Activated T-helper 9 cell treated with anti-CD3 and anti-CD28 coated beads, Interleukin-2, amount 50 U/mL, for 16 hours (primary cell): ENCODE data around the gene MYO10.

Source experiments
- DNase-seq: peaks from one replicate; pipeline ENCODE4 v3.0.0-alpha.2; 2020; ENCODE audit warnings: low read depth

MYO10 gene

GRCh38 chr5:16916262-16916878, 19.7 kb downstream of the MYO10 start:
- DNase-seq = no peak

GRCh38 chr5:16914584-16914983, 21.5 kb downstream of the MYO10 start:
- no peak for DNase-seq

- DNase-seq = no peak
These were observed 22.0 kb downstream of the MYO10 start for GRCh38 chr5:16914108-16914435.

GRCh38 chr5:16913187-16914107, 22.6 kb downstream of the MYO10 start:
- no peak for DNase-seq

GRCh38 chr5:16912080-16912479, 24.0 kb downstream of the MYO10 start:
- DNase-seq = no peak

- DNase-seq = no peak
These were observed 26.6 kb downstream of the MYO10 start for GRCh38 chr5:16909464-16909863.

- DNase-seq = no peak
These were observed 28.8 kb downstream of the MYO10 start for GRCh38 chr5:16907270-16907669.

GRCh38 chr5:16906255-16906654, 29.8 kb downstream of the MYO10 start:
- DNase-seq = no peak

- no peak for DNase-seq
These were observed 32.4 kb downstream of the MYO10 start for GRCh38 chr5:16903480-16904300.

- DNase-seq = no peak
These were observed 33.2 kb downstream of the MYO10 start for GRCh38 chr5:16902846-16903245.

GRCh38 chr5:16901021-16901644, 35.0 kb downstream of the MYO10 start:
- DNase-seq = no peak

GRCh38 chr5:16899171-16899570, 36.9 kb downstream of the MYO10 start:
- no peak for DNase-seq

- DNase-seq = no peak
These were observed 38.3 kb downstream of the MYO10 start for GRCh38 chr5:16897800-16898199.

GRCh38 chr5:16897284-16897704, 38.8 kb downstream of the MYO10 start:
- DNase-seq = no peak

GRCh38 chr5:16896767-16897166, 39.3 kb downstream of the MYO10 start:
- no peak for DNase-seq

- no peak for DNase-seq
These were observed 41.6 kb downstream of the MYO10 start for GRCh38 chr5:16894236-16895057.

GRCh38 chr5:16891033-16891432, 45.1 kb downstream of the MYO10 start:
- no peak for DNase-seq

- DNase-seq = no peak
These were observed 46.0 kb downstream of the MYO10 start for GRCh38 chr5:16889972-16890519.

- DNase-seq = no peak
These were observed 46.7 kb downstream of the MYO10 start for GRCh38 chr5:16889203-16889971.

- DNase-seq = no peak
These were observed 47.4 kb downstream of the MYO10 start for GRCh38 chr5:16888694-16889124.
